Keratinocyte (primary cell): Measurements from ENCODE around the gene ADAMTS7. TPM values are rescaled to one million over a fixed set of nuclear protein-coding genes. Genes with fewer than 3 reads are reported as not detected.
A peak's percentile ranks its signal among the peaks of the same experiment; 100 is the strongest.

Source experiments
- DNase-seq: peaks from one replicate; pipeline ENCODE4 v3.0.0-alpha.2; 2011; ENCODE audit warnings: low read depth, missing footprints, low spot score
- FAIRE-seq: peaks from 2 replicates; lab custom pipeline; 2011; peaks lifted over from hg19 to GRCh38; lab: Jason Lieb, UNC
- H2AFZ ChIP-seq: 2 replicates; pipeline ENCODE4 v1.6.0; 2012; ENCODE audit warnings: low read length, control low read depth, inconsistent platforms; ENCODE audit not compliant: control insufficient read depth
- H3K27ac ChIP-seq: 2 replicates; pipeline ENCODE4 v1.5.1; 2011; ENCODE audit warnings: low read length; ENCODE audit not compliant: control insufficient read depth, insufficient read depth
- H3K27me3 ChIP-seq: 3 replicates; pipeline ENCODE4 v1.6.0; 2011; ENCODE audit warnings: low read length; ENCODE audit not compliant: control insufficient read depth, insufficient read depth; ENCODE audit errors: extremely low read depth
- H3K36me3 ChIP-seq, 2 experiments: 2 replicates in 1 of 2; 3 replicates in 1 of 2; pipeline ENCODE4 v1.5.1; 2011; ENCODE audit warnings: low read length in 2 of 2, mild to moderate bottlenecking in 1 of 2; ENCODE audit not compliant: control insufficient read depth in 2 of 2, insufficient read depth in 2 of 2; ENCODE audit errors: extremely low read depth in 1 of 2
- H3K4me1 ChIP-seq: 3 replicates; pipeline ENCODE4 v1.5.1; 2011; ENCODE audit warnings: low read length; ENCODE audit not compliant: control insufficient read depth, insufficient read depth; ENCODE audit errors: extremely low read depth
- H3K4me2 ChIP-seq: 3 replicates; pipeline ENCODE4 v1.6.0; 2011; ENCODE audit warnings: low read depth, low read length; ENCODE audit not compliant: control insufficient read depth, insufficient read depth; ENCODE audit errors: extremely low read depth
- H3K4me3 ChIP-seq, 3 experiments: fragments of 200-600 bp in 1 of 3; sonication (generic) in 1 of 3; 2 replicates in 2 of 3; 3 replicates in 1 of 3; pipeline ENCODE4 v1.5.1; 2011 to 2016; ENCODE audit warnings: low read length in 3 of 3, mild to moderate bottlenecking in 3 of 3, control low read depth in 2 of 3, inconsistent platforms in 1 of 3, low read depth in 1 of 3, mixed read lengths in 1 of 3, mixed run types in 1 of 3, moderate library complexity in 1 of 3; ENCODE audit not compliant: control insufficient read depth in 2 of 3, insufficient read depth in 2 of 3; ENCODE audit errors: extremely low read depth in 1 of 3
- H3K79me2 ChIP-seq: 2 replicates; pipeline ENCODE4 v1.6.0; 2012; ENCODE audit warnings: low read length; ENCODE audit not compliant: control insufficient read depth, insufficient read depth
- H3K9ac ChIP-seq: 3 replicates; pipeline ENCODE4 v1.6.0; 2011; ENCODE audit warnings: low read length; ENCODE audit not compliant: control insufficient read depth, insufficient read depth; ENCODE audit errors: extremely low read depth
- H3K9me1 ChIP-seq: 3 replicates; pipeline ENCODE4 v1.6.0; 2011; ENCODE audit warnings: low read length; ENCODE audit not compliant: control insufficient read depth, insufficient read depth; ENCODE audit errors: extremely low read depth
- H3K9me3 ChIP-seq: 2 replicates; pipeline ENCODE4 v1.5.1; 2012; ENCODE audit warnings: low read depth, low read length; ENCODE audit not compliant: control insufficient read depth
- H4K20me1 ChIP-seq: 3 replicates; pipeline ENCODE4 v1.6.0; 2011; ENCODE audit warnings: low read length; ENCODE audit not compliant: control insufficient read depth, insufficient read depth; ENCODE audit errors: extremely low read depth
- CTCF ChIP-seq, 3 experiments: IDR thresholded peaks in 1 of 3; conservative IDR thresholded peaks in 1 of 3; optimal IDR thresholded peaks in 1 of 3; 2 replicates in 2 of 3; 3 replicates in 1 of 3; pipeline versions ENCODE3 to v1.5.1; 2011; ENCODE audit warnings: low read length in 3 of 3, mild to moderate bottlenecking in 3 of 3, moderate library complexity in 2 of 3, control low read depth in 1 of 3, inconsistent platforms in 1 of 3; ENCODE audit not compliant: insufficient read depth in 2 of 3; ENCODE audit errors: extremely low read depth in 1 of 3
- EZH2 ChIP-seq: IDR thresholded peaks from one replicate; pipeline ENCODE4 v1.6.1; 2012; ENCODE audit warnings: inconsistent platforms, mild to moderate bottlenecking, low read length, moderate library complexity
- dilution Hi-C: fragments of 300-500 bp; cut with MboI; formaldehyde crosslinking; loops from one replicate; pipeline ENCODE4 v1.7.0; 2020; ENCODE audit warnings: low sequenced_read_pairs; ENCODE audit not compliant: extremely low pct_ligation_motif_present
- polyA plus RNA-seq, 5 experiments: library from polyadenylated mRNA; depleted of rRNA in 3 of 5; stranded (reverse) in 3 of 5; stranded (forward) in 1 of 5; unstranded in 1 of 5; fragments of >200 nt; gene quantifications; 1 replicate in 1 of 5; 2 replicates in 3 of 5; 3 replicates in 1 of 5; pipeline versions ENCODE4 v1.2.1 to v1.2.3, GENCODE V29; 2011 to 2012; ENCODE audit warnings: missing spikeins in 2 of 5, low read depth in 1 of 5, low replicate concordance in 1 of 5

The ADAMTS7 gene
- polyA plus RNA-seq, 1 donor (not counting 4 experiments of a cell fraction or from before 2014, with no cell fraction given): 0.13 TPM

- Histone ChIP-seq H3K9me3 (peaks cover 8% of the 10 kb centered on the region), H4K20me1 (no peaks in the 10 kb centered on the region), H2AFZ (no peak overlapping the region), H3K4me2 (peak overlapping the region; percentile 29), H3K9me1 (no peaks in the 10 kb centered on the region), H3K79me2 (no peaks in the 10 kb centered on the region), H3K27me3 (no peaks in the 10 kb centered on the region), H3K27ac (peak overlapping the region; percentile 93), H3K9ac (peak overlapping the region; percentile 13), H3K4me3 (no peak overlapping the region), H3K4me1 (peaks cover 19% of the 10 kb centered on the region), H3K36me3 (no peaks in the 10 kb centered on the region)
- peak; percentile 32 for FAIRE-seq
- no peak for TF ChIP-seq CTCF (optimal IDR thresholded peaks at IDR 0.05 in 1 of 3, IDR thresholded peaks at IDR 0.05 in 1 of 3, conservative IDR thresholded peaks at IDR 0.05 in 1 of 3; ENCODE audit: extremely low read depth in 1 of 3, insufficient read depth in 2 of 3, low read length in 3 of 3)
- TF ChIP-seq EZH2: no peak
- peak; percentile 74 for DNase-seq
- dilution Hi-C loops: no loop called here
These were observed 95.8 kb downstream of the ADAMTS7 start for GRCh38 chr15:78715434-78715833.

- DNase-seq (no peak), FAIRE-seq (no peak)
- Histone ChIP-seq H3K9me3 (peaks cover 8% of the 10 kb centered on the region), H3K79me2 (no peaks in the 10 kb centered on the region), H3K27ac (peak overlapping the region; percentile 93), H4K20me1 (no peaks in the 10 kb centered on the region), H3K9me1 (no peaks in the 10 kb centered on the region), H3K4me2 (no peak overlapping the region), H3K9ac (no peak overlapping the region), H3K4me1 (peaks cover 19% of the 10 kb centered on the region), H3K36me3 (no peaks in the 10 kb centered on the region), H3K27me3 (no peaks in the 10 kb centered on the region), H2AFZ (no peak overlapping the region), H3K4me3 (no peak overlapping the region)
- TF ChIP-seq EZH2: no peak
- TF ChIP-seq CTCF (optimal IDR thresholded peaks at IDR 0.05 in 1 of 3, IDR thresholded peaks at IDR 0.05 in 1 of 3, conservative IDR thresholded peaks at IDR 0.05 in 1 of 3; ENCODE audit: extremely low read depth in 1 of 3, insufficient read depth in 2 of 3, low read length in 3 of 3): no peak
- dilution Hi-C loops: no loop called here
These were observed 96.4 kb downstream of the ADAMTS7 start for GRCh38 chr15:78714890-78715289.
